Neutrophil (primary cell): ENCODE results near the gene NPPA.

Source experiments
- H3K27ac ChIP-seq: fragments of 200-600 bp; sonication (generic); 2 replicates; pipeline ENCODE4 v1.5.1; 2016; ENCODE audit warnings: mild to moderate bottlenecking, moderate library complexity
- H3K27me3 ChIP-seq: fragments of 200-600 bp; sonication (generic); 2 replicates; pipeline ENCODE4 v1.6.0; 2016; ENCODE audit warnings: mild to moderate bottlenecking
- H3K36me3 ChIP-seq: fragments of 200-600 bp; sonication (generic); 2 replicates; pipeline ENCODE4 v1.5.1; 2017
- H3K4me1 ChIP-seq, 2 experiments: fragments of 200-600 bp in 1 of 2; sonication (generic) in 1 of 2; 1 replicate in 1 of 2; 2 replicates in 1 of 2; pipeline versions ENCODE4 v1.5.1 to v1.6.1; 2013 to 2016; ENCODE audit warnings: low read depth in 1 of 2, low read length in 1 of 2, mild to moderate bottlenecking in 1 of 2, moderate library complexity in 1 of 2; ENCODE audit not compliant: control insufficient read depth in 1 of 2, insufficient read depth in 1 of 2
- H3K4me3 ChIP-seq, 2 experiments: fragments of 200-600 bp in 1 of 2; sonication (generic) in 1 of 2; 1 replicate in 1 of 2; 2 replicates in 1 of 2; pipeline ENCODE4 v1.5.1; 2013 to 2016; ENCODE audit warnings: low read depth in 1 of 2, low read length in 1 of 2, mild to moderate bottlenecking in 1 of 2, moderate library complexity in 1 of 2
- H3K9me3 ChIP-seq: fragments of 200-600 bp; sonication (generic); 2 replicates; pipeline ENCODE4 v1.5.1; 2016
- CTCF ChIP-seq: fragments of 200-600 bp; sonication (generic); IDR thresholded peaks from 2 replicates; pipeline ENCODE4 v1.5.1; 2016; ENCODE audit warnings: antibody characterized with exemption

NPPA gene

GRCh38 chr1:11799099-11799498, 48.5 kb downstream of the NPPA start:
- Histone ChIP-seq H3K4me1 (peaks cover 16 to 22% of the 10 kb centered on the region in 2 experiments), H3K27me3 (no peaks in the 10 kb centered on the region), H3K27ac (no peak overlapping the region), H3K9me3 (no peaks in the 10 kb centered on the region), H3K36me3 (peaks cover 62% of the 10 kb centered on the region), H3K4me3 (no peak overlapping the region)
- no peak for TF ChIP-seq CTCF

GRCh38 chr1:11797525-11798216, 49.9 kb downstream of the NPPA start:
- Histone ChIP-seq H3K36me3 (peaks cover 75% of the 10 kb centered on the region), H3K27me3 (no peaks in the 10 kb centered on the region), H3K4me3 (no peak overlapping the region), H3K9me3 (no peaks in the 10 kb centered on the region), H3K27ac (no peak overlapping the region), H3K4me1 (peaks cover 1 to 8% of the 10 kb centered on the region in 2 experiments)
- TF ChIP-seq CTCF, result no peak

GRCh38 chr1:11796036-11796828, 51.4 kb downstream of the NPPA start:
- Histone ChIP-seq H3K36me3 (peaks cover 85% of the 10 kb centered on the region), H3K27ac (no peak overlapping the region), H3K27me3 (no peaks in the 10 kb centered on the region), H3K4me1 (no peaks in the 10 kb centered on the region), H3K9me3 (no peaks in the 10 kb centered on the region), H3K4me3 (no peak overlapping the region)
- no peak for TF ChIP-seq CTCF
